Renal pelvis (tissue), 4 donors: ENCODE measurements around the gene TTLL7. TPM values are rescaled to one million over a fixed set of nuclear protein-coding genes. Genes with fewer than 3 reads are reported as not detected.

Experiments
- DNase-seq: peaks from one replicate; pipeline ENCODE4 v3.0.0-alpha.2; 2013
- polyA plus RNA-seq, 3 donors: library from polyadenylated mRNA; unstranded; fragments of 120-200 nt; gene quantifications; one replicate each; pipeline ENCODE4 v1.2.1, GENCODE V29; 2013; ENCODE audit not compliant: insufficient read length in 3 of 3

TTLL7 gene
- polyA plus RNA-seq, 3 donors = 3.7 to 7.0 (median 5.0) TPM

GRCh38 chr1:83818916-83819315, 180.0 kb downstream of the TTLL7 start:
- DNase-seq = no peak

DNA sequence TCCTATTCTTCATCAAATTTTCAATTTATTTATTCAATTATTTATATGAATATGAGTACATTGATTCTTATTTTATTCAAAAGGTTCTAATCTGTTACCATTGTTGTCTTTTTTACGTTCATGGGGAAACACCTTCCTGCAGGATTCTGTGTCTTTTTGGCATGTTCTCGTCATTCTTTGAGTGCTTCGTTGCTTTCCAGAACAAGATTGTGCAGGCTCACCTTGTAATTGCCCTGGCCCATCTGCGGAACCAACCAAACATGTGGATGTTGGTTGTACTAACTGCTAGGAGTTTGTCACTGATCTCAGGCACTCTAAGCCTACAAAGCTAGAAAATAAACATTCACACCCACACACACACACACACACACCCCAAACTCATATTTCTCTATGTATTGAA, 182.1 kb downstream of the TTLL7 start:
- DNase-seq = no peak

DNA sequence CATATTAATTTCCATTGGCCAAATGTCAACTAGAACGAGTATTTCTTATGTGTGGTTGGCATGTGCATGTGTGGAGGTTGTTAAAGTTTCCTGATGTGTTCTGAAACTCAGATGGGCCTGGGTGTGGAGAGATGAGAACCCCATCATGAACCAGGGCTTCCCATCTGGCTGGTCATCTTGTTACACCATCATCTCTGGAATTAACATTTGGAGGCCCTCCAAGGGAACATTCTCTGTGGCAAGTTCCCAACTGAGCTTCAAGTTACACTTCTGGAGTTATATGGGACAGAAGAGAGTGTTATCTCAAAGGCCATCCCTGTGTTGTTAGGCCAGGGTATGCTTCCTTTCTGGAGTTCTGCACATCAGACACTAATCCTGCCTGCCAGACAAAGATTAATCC, 183.6 kb downstream of the TTLL7 start:
- no peak for DNase-seq

Other genes starting within 250 kb of the TTLL7 start
- gene PRKACB, start 145.1 kb upstream of the TTLL7 start, polyA plus RNA-seq = 10 to 100 TPM; 42.8 to 47.2 (median 46.9) TPM